Left cardiac atrium (tissue), 4 donors: ENCODE measurements around the gene CDH13. TPM values are rescaled to one million over a fixed set of nuclear protein-coding genes. Genes with fewer than 3 reads are reported as not detected.

Experiments
- ATAC-seq, 2 donors: fragments of 200-7000 bp; cut with Tn5 transposase; one replicate each; pipeline ENCODE4 v1.9.1; 2020; ENCODE audit warnings: mild to moderate bottlenecking in 2 of 2, moderate library complexity in 2 of 2
- DNase-seq: peaks from one replicate; pipeline ENCODE4 v3.0.0-alpha.2; 2020
- intact Hi-C, 2 donors: fragments of 100-400 bp; cut with DNase I; formaldehyde crosslinking; loops; one replicate each; pipeline versions ENCODE4 v1.14.1 to v1.15.1; 2022 to 2023
- total RNA-seq, 2 donors: library from RNA; stranded (reverse); fragmentation: NEBNext Ultra II Directional; extraction: Animal tissue kit (Norgen Biotek cat#: 25700); gene quantifications; one replicate each; pipeline ENCODE4 v1.2.1, GENCODE V29; 2021
- donor health status: DM: no; HTN: yes; CAD: no.
- donor health status: DM: no; HTN: yes; CAD: no; lungs with severe emphysema.
- donor health status: DM: yes; HTN: yes; CAD: no.
- donor health status: Dilated cardiomyopathy.

The CDH13 gene
- total RNA-seq, 2 donors from 2014 or later, result 68.6 to 100 TPM

- ATAC-seq, result peak; percentile 44 to 84
Measured at GRCh38 chr16:83473926-83474650, 847.3 kb downstream of the CDH13 start.

GRCh38 chr16:83475108-83475507 lies 848.3 kb downstream of the CDH13 start:
- intact Hi-C loops, result no loop called here
- ATAC-seq, result no peak
- no peak for DNase-seq

More at GRCh38 chr16:83473926-83474650, 847.3 kb downstream of the CDH13 start:
- intact Hi-C loops, result no loop called here
- no peak for DNase-seq

- no peak for DNase-seq
- intact Hi-C loops, result no loop called here
- ATAC-seq, result no peak
Measured at GRCh38 chr16:83481589-83481988, 854.8 kb downstream of the CDH13 start.

- intact Hi-C loops, result no loop called here
- DNase-seq (no peak), ATAC-seq (peak; percentile 46 to 92)
Measured at GRCh38 chr16:83482545-83483162, 855.9 kb downstream of the CDH13 start.

- DNase-seq, result no peak
- intact Hi-C loops, result no loop called here
- no peak for ATAC-seq
Measured at GRCh38 chr16:83490073-83490472, 863.3 kb downstream of the CDH13 start.

- intact Hi-C loops, result no loop called here
- DNase-seq (no peak), ATAC-seq (no peak)
Measured at GRCh38 chr16:83494459-83494858, 867.7 kb downstream of the CDH13 start.

GRCh38 chr16:83501481-83501880 lies 874.7 kb downstream of the CDH13 start:
- intact Hi-C loops, result no loop called here
- no peak for ATAC-seq
- no peak for DNase-seq

GRCh38 chr16:83508295-83508694 lies 881.5 kb downstream of the CDH13 start:
- intact Hi-C loops, result no loop called here
- DNase-seq (no peak), ATAC-seq (no peak)

- ATAC-seq (no peak), DNase-seq (no peak)
- intact Hi-C loops, result no loop called here
Measured at GRCh38 chr16:83509316-83509715, 882.5 kb downstream of the CDH13 start.

- ATAC-seq, result no peak
- intact Hi-C loops, result no loop called here
Measured at GRCh38 chr16:83510906-83511305, 884.1 kb downstream of the CDH13 start.

GRCh38 chr16:83513008-83513755 lies 886.4 kb downstream of the CDH13 start:
- ATAC-seq (no peak), DNase-seq (no peak)
- intact Hi-C loops, result no loop called here

More at GRCh38 chr16:83510906-83511305, 884.1 kb downstream of the CDH13 start:
- DNase-seq, result no peak

GRCh38 chr16:83515395-83515794 lies 888.6 kb downstream of the CDH13 start:
- intact Hi-C loops, result no loop called here
- no peak for DNase-seq
- ATAC-seq, result no peak

GRCh38 chr16:83516931-83517330 lies 890.2 kb downstream of the CDH13 start:
- DNase-seq (no peak), ATAC-seq (no peak)
- intact Hi-C loops, result no loop called here

GRCh38 chr16:83517398-83517797 lies 890.6 kb downstream of the CDH13 start:
- intact Hi-C loops, result no loop called here
- ATAC-seq, result no peak
- no peak for DNase-seq

- DNase-seq (no peak), ATAC-seq (peak in 1 of 2 donors; percentile 81)
- intact Hi-C loops, result no loop called here
Measured at GRCh38 chr16:83520596-83520995, 893.8 kb downstream of the CDH13 start.

- intact Hi-C loops, result no loop called here
Measured at GRCh38 chr16:83530293-83530692, 903.5 kb downstream of the CDH13 start.

GRCh38 chr16:83532634-83533033 lies 905.9 kb downstream of the CDH13 start:
- ATAC-seq (no peak), DNase-seq (no peak)
- intact Hi-C loops, result no loop called here

More at GRCh38 chr16:83530293-83530692, 903.5 kb downstream of the CDH13 start:
- ATAC-seq (no peak), DNase-seq (no peak)

GRCh38 chr16:83533193-83533592 lies 906.4 kb downstream of the CDH13 start:
- DNase-seq (no peak), ATAC-seq (no peak)
- intact Hi-C loops, result no loop called here

- intact Hi-C loops, result no loop called here
- no peak for DNase-seq
- no peak for ATAC-seq
Measured at GRCh38 chr16:83538707-83539106, 911.9 kb downstream of the CDH13 start.
